Endothelial cell of umbilical vein (primary cell): Measurements from ENCODE around the gene TM4SF20.

Experiments
- EZH2 ChIP-seq: IDR thresholded peaks from 2 replicates; pipeline ENCODE4 v1.6.1; 2012; ENCODE audit warnings: borderline replicate concordance, low read depth, mild to moderate bottlenecking, moderate library complexity, low read length, inconsistent platforms; ENCODE audit not compliant: severe bottlenecking
- FOS ChIP-seq: IDR thresholded peaks from 2 replicates; pipeline ENCODE4 v1.6.1; 2011; ENCODE audit warnings: mild to moderate bottlenecking, low read length, moderate library complexity, borderline replicate concordance; ENCODE audit not compliant: insufficient read depth
- JUN ChIP-seq: IDR thresholded peaks from 2 replicates; pipeline ENCODE4 v1.6.1; 2011; ENCODE audit warnings: borderline replicate concordance, low read depth; ENCODE audit not compliant: insufficient read length, insufficient read depth
- MYC ChIP-seq: IDR thresholded peaks from one replicate; pipeline ENCODE4 v1.6.1; 2011; ENCODE audit warnings: mild to moderate bottlenecking, low read depth, low read length
- POLR2A ChIP-seq: IDR thresholded peaks from 2 replicates; pipeline ENCODE4 v1.6.1; 2012; ENCODE audit warnings: low read depth, mild to moderate bottlenecking, control low read depth, low read length
- TF ChIP-seq, protein P1 (sequence below), 2 donors: IDR thresholded peaks; 1 replicate in 1 of 2; 2 replicates in 1 of 2; pipeline ENCODE4 v1.5.1; 2011; ENCODE audit warnings: low read length in 2 of 2, mild to moderate bottlenecking in 2 of 2, moderate library complexity in 2 of 2, control low read depth in 1 of 2, inconsistent platforms in 1 of 2, low read depth in 1 of 2; ENCODE audit not compliant: insufficient read depth in 1 of 2; ENCODE audit errors: extremely low read depth in 1 of 2
- TF ChIP-seq, protein P2 (sequence below): IDR thresholded peaks from 2 replicates; pipeline ENCODE4 v1.6.1; 2011; ENCODE audit not compliant: insufficient read depth, insufficient read length

- TF ChIP-seq, protein P1, sequence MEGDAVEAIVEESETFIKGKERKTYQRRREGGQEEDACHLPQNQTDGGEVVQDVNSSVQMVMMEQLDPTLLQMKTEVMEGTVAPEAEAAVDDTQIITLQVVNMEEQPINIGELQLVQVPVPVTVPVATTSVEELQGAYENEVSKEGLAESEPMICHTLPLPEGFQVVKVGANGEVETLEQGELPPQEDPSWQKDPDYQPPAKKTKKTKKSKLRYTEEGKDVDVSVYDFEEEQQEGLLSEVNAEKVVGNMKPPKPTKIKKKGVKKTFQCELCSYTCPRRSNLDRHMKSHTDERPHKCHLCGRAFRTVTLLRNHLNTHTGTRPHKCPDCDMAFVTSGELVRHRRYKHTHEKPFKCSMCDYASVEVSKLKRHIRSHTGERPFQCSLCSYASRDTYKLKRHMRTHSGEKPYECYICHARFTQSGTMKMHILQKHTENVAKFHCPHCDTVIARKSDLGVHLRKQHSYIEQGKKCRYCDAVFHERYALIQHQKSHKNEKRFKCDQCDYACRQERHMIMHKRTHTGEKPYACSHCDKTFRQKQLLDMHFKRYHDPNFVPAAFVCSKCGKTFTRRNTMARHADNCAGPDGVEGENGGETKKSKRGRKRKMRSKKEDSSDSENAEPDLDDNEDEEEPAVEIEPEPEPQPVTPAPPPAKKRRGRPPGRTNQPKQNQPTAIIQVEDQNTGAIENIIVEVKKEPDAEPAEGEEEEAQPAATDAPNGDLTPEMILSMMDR (IDR thresholded peaks at IDR 0.05; ENCODE audit: extremely low read depth in 1 of 2, insufficient read depth in 1 of 2, low read depth in 1 of 2, low read length in 2 of 2), result no peak
- TF ChIP-seq JUN (no peak), EZH2 (no peak), MYC (no peak), POLR2A (no peak), FOS (no peak)
- TF ChIP-seq, protein P2, sequence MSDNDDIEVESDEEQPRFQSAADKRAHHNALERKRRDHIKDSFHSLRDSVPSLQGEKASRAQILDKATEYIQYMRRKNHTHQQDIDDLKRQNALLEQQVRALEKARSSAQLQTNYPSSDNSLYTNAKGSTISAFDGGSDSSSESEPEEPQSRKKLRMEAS, result no peak
Observed at GRCh38 chr2:227379095-227379494, at the start of gene TM4SF20.
